ENCODE data around the gene SLC49A3. TPM values are rescaled to one million over a fixed set of nuclear protein-coding genes. Genes with fewer than 3 reads are reported as not detected.

SLC49A3 gene
- polyA plus RNA-seq, 1 donor from 2014 or later, result not detected

DNA sequence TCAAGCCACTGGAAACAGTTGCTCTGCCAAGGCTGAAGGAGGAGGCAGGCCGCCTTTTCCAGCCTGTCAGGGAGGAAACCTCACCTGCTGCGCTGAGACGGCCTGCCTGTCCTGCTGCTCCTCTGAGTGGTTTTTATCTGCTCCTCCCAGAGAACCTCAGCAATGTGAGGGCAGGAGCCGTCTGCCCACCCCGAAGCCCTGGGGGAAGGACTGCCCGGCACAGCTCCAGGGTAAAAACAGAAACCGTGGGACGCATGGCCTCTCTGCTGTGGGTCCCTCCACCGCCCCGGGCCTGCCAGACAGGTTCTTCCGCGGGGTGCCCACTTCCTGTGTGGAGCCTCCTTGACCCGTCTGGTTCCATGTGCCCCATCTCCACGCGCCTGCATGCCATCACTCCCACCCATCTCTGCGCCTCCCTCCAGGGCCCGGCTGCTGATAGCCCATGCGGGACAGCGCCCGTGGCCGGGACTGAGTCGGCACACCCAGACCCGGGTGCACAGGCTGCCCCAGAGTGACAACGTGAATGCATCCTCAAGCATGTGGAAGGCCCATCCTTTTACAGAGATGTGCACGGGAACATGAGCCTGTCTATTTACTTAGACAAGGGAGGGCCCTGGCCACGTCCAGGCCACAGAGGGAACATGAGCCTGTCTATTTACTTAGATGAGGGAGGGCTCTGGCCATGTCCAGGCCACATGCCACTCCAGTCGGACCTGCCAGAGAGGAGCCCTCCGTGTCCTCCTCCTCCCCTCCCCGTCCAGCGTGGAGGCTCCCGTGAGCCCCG is 4.0 kb upstream of the SLC49A3 start:
- no peak overlapping the region for H3K4me3 ChIP-seq (ENCODE audit: low read length)
- peaks cover 7% of the 10 kb centered on the region for H3K27me3 ChIP-seq (ENCODE audit: insufficient read depth, low read depth, low read length)
- H3K4me2 ChIP-seq (ENCODE audit: low read length), result no peak overlapping the region
- H4K20me1 ChIP-seq (ENCODE audit: insufficient read depth), result no peaks in the 10 kb centered on the region
- H3K9me2 ChIP-seq (ENCODE audit: insufficient read depth, low read length), result no peaks in the 10 kb centered on the region
- no peaks in the 10 kb centered on the region for H3K36me3 ChIP-seq (ENCODE audit: insufficient read depth, low read length)
- no peak overlapping the region for H3K9ac ChIP-seq (ENCODE audit: low read length)
- H3K27ac ChIP-seq (ENCODE audit: low read length), result no peak overlapping the region
- H2AFZ ChIP-seq (ENCODE audit: low read depth, low read length), result no peak overlapping the region
- H3K9me3 ChIP-seq (ENCODE audit: low read length), result no peaks in the 10 kb centered on the region
- no peak for TF ChIP-seq SMC3 (conservative IDR thresholded peaks at IDR 0.05; ENCODE audit: poor library complexity)
- TF ChIP-seq CTCF (IDR thresholded peaks at IDR 0.05; ENCODE audit: poor library complexity, severe bottlenecking), result no peak
- H3K79me2 ChIP-seq (replicated peaks; ENCODE audit: insufficient read depth, low read length), result no peaks in the 10 kb centered on the region
- no peaks in the 10 kb centered on the region for H3F3A ChIP-seq (ENCODE audit: insufficient read depth, low read length, poor library complexity, severe bottlenecking)

DNA sequence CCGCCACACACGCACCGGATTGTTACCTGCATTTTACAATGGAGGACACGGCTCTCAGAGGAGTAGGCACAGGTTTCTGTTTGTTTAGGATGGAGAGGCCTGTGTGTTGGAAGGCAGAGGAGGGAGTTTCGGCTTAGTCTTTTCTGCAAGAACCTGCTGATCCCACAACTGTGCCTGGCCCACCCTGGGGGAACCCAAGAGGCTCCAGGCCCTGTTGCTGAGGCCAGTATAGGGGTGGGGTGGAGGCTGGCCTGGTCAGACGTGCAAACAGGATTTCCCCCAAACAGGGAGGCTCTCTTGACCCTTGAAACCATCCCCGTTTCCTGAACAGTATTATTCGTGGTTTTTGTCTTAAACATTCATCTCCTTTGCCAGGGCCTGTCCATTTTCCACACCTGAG is 772 bp upstream of the SLC49A3 start:
- no peak overlapping the region for H3K4me2 ChIP-seq (ENCODE audit: low read length)
- H3K9me3 ChIP-seq (ENCODE audit: low read length), result no peaks in the 10 kb centered on the region
- peaks cover 7% of the 10 kb centered on the region for H3K27me3 ChIP-seq (ENCODE audit: insufficient read depth, low read depth, low read length)
- no peaks in the 10 kb centered on the region for H4K20me1 ChIP-seq (ENCODE audit: insufficient read depth)
- no peak overlapping the region for H3K4me3 ChIP-seq (ENCODE audit: low read length)
- no peaks in the 10 kb centered on the region for H3K36me3 ChIP-seq (ENCODE audit: insufficient read depth, low read length)
- no peak overlapping the region for H3K9ac ChIP-seq (ENCODE audit: low read length)
- H2AFZ ChIP-seq (ENCODE audit: low read depth, low read length), result no peak overlapping the region
- no peak overlapping the region for H3K27ac ChIP-seq (ENCODE audit: low read length)
- no peaks in the 10 kb centered on the region for H3F3A ChIP-seq (ENCODE audit: insufficient read depth, low read length, poor library complexity, severe bottlenecking)
- H3K9me2 ChIP-seq (ENCODE audit: insufficient read depth, low read length), result no peaks in the 10 kb centered on the region
- no peaks in the 10 kb centered on the region for H3K79me2 ChIP-seq (replicated peaks; ENCODE audit: insufficient read depth, low read length)
- TF ChIP-seq POLR2AphosphoS5 (IDR thresholded peaks at IDR 0.05) (no peak), EZH2 (IDR thresholded peaks at IDR 0.05; ENCODE audit: borderline replicate concordance, insufficient read depth, low read length, poor library complexity, severe bottlenecking) (no peak), TAF1 (IDR thresholded peaks at IDR 0.05; ENCODE audit: low read depth) (no peak), REST (IDR thresholded peaks at IDR 0.05; ENCODE audit: borderline replicate concordance) (no peak), CTCF (IDR thresholded peaks at IDR 0.05; ENCODE audit: poor library complexity, severe bottlenecking) (no peak)

Data from neural cell (in vitro differentiated cells).